Psoas muscle (tissue), 8 donors: ENCODE results near the gene FLRT2. TPM values are rescaled to one million over a fixed set of nuclear protein-coding genes. Genes with fewer than 3 reads are reported as not detected.

Experiments
- ATAC-seq, 4 donors: fragments of 200-7000 bp; cut with Tn5 transposase; one replicate each; pipeline ENCODE4 v1.9.1; 2020; ENCODE audit warnings: moderate library complexity in 3 of 4, mild to moderate bottlenecking in 2 of 4
- DNase-seq, 2 donors: peaks; one replicate each; pipeline ENCODE4 v3.0.0-alpha.2; 2020
- H3K27ac ChIP-seq: fragments of 200-600 bp; one replicate; pipeline ENCODE4 v1.8.0; 2022
- H3K27me3 ChIP-seq, 3 donors: fragments of 200-600 bp in 1 of 3; one replicate each; pipeline versions ENCODE4 v1.6.1 to v1.8.0; 2013 to 2022; ENCODE audit warnings: low read length in 2 of 3, mild to moderate bottlenecking in 2 of 3, moderate library complexity in 1 of 3; ENCODE audit not compliant: insufficient read depth in 3 of 3
- H3K36me3 ChIP-seq, 2 donors: fragments of 200-600 bp in 1 of 2; one replicate each; pipeline versions ENCODE4 v1.6.1 to v1.8.0; 2013 to 2022; ENCODE audit warnings: low read depth in 1 of 2, mild to moderate bottlenecking in 1 of 2, moderate library complexity in 1 of 2; ENCODE audit not compliant: insufficient read depth in 1 of 2
- H3K4me1 ChIP-seq: fragments of 200-600 bp; one replicate; pipeline ENCODE4 v1.8.0; 2022
- H3K4me3 ChIP-seq: fragments of 200-600 bp; one replicate; pipeline ENCODE4 v1.8.0; 2022; ENCODE audit warnings: mild to moderate bottlenecking
- H3K9me3 ChIP-seq: fragments of 200-600 bp; one replicate; pipeline ENCODE4 v1.8.0; 2022
- CTCF ChIP-seq: fragments of 200-600 bp; IDR thresholded peaks from one replicate; pipeline ENCODE4 v1.8.0; 2022; ENCODE audit warnings: antibody characterized with exemption
- WGBS, 3 donors: extraction: QIAGEN DNeasy Blood & Tissue Kit; methylation state at CpG; one replicate each; pipeline versions ENCODE4 v1.1.6 to v1.1.7; 2013; 5-methylcytosine and 5-hydroxymethylcytosine counted together
- intact Hi-C, 2 donors: fragments of 100-400 bp; cut with DNase I; formaldehyde crosslinking; loops; one replicate each; pipeline versions ENCODE4 v1.11.0 to v1.14.2; 2022
- polyA plus RNA-seq, 3 donors: library from polyadenylated mRNA; stranded (reverse); fragments of 200-250 nt; gene quantifications; one replicate each; pipeline ENCODE4 v1.2.3, GENCODE V29; 2013
- total RNA-seq, 4 donors: library from RNA; stranded (reverse); fragmentation: NEBNext Ultra II Directional in 2 of 4; extraction: Animal tissue kit (Norgen Biotek cat#: 25700) in 2 of 4; gene quantifications; one replicate each; pipeline versions ENCODE4 v1.2.1 to v1.2.4, GENCODE V29; 2021 to 2023
- donor health status: healthy with polysubstance abuse.
- donor health status: DM: no; HTN: no; CAD: no; lungs with moderate emphysema.
- donor health status: Bipolar disorder and iron deficiency.
- donor health status: healthy.
- donor health status: DM: yes; HTN: yes; CAD: no.
- donor health status: DM: no; HTN: no; CAD: no.
- donor health status: DM: no; HTN: no; CAD: no.
- donor health status: DM: yes; HTN: yes; CAD: no.

The FLRT2 gene
- total and polyA plus RNA-seq, 7 donors: 1.3 to 10.2 (median 2.4) TPM

GRCh38 chr14:85576218-85576617 lies 46.3 kb downstream of the FLRT2 start:
- H3K4me1 ChIP-seq: peaks cover 15% of the 10 kb centered on the region
- no peak overlapping the region for H3K4me3 ChIP-seq
- H3K27me3 ChIP-seq: no peaks in the 10 kb centered on the region
- no peaks in the 10 kb centered on the region for H3K9me3 ChIP-seq
- H3K27ac ChIP-seq: peak overlapping the region; percentile 76
- intact Hi-C loops: no loop called here
- 33 to 45% (median 35%) methylated on average over 3 of the region's 3 CpGs for WGBS, 3 donors
- H3K36me3 ChIP-seq: no peaks in the 10 kb centered on the region
- TF ChIP-seq CTCF: no peak
- DNase-seq: no peak
- ATAC-seq: no peak

GRCh38 chr14:85576848-85577542 lies 47.1 kb downstream of the FLRT2 start:
- DNase-seq (no peak), ATAC-seq (peak in 3 of 4 donors; percentile 62 to 79 (median 68))
- intact Hi-C loops: no loop called here
- Histone ChIP-seq H3K27ac (peak overlapping the region; percentile 76), H3K4me3 (no peak overlapping the region), H3K4me1 (peaks cover 15% of the 10 kb centered on the region), H3K36me3 (no peaks in the 10 kb centered on the region), H3K9me3 (no peaks in the 10 kb centered on the region), H3K27me3 (no peaks in the 10 kb centered on the region)
- 42 to 53% (median 45%) methylated on average over 5 of the region's 5 CpGs for WGBS, 3 donors
- TF ChIP-seq CTCF: no peak

GRCh38 chr14:85577543-85578114 lies 47.7 kb downstream of the FLRT2 start:
- no peak for DNase-seq
- no peaks in the 10 kb centered on the region for H3K36me3 ChIP-seq
- H3K9me3 ChIP-seq: no peaks in the 10 kb centered on the region
- H3K27ac ChIP-seq: peak overlapping the region; percentile 76
- H3K27me3 ChIP-seq: no peaks in the 10 kb centered on the region
- intact Hi-C loops: no loop called here
- WGBS, 3 donors: 73 to 79% (median 77%) methylated on average over 7 of the region's 7 CpGs
- no peak overlapping the region for H3K4me3 ChIP-seq
- TF ChIP-seq CTCF: no peak
- no peak for ATAC-seq
- H3K4me1 ChIP-seq: peaks cover 15% of the 10 kb centered on the region

- 84 to 90% (median 87%) methylated on average over 8 of the region's 8 CpGs for WGBS, 3 donors
- no peaks in the 10 kb centered on the region for H3K9me3 ChIP-seq
- no peak for ATAC-seq
- DNase-seq: no peak
- TF ChIP-seq CTCF: no peak
- intact Hi-C loops: no loop called here
- H3K36me3 ChIP-seq: no peaks in the 10 kb centered on the region
- no peak overlapping the region for H3K27ac ChIP-seq
- H3K27me3 ChIP-seq: no peaks in the 10 kb centered on the region
- peaks cover 19% of the 10 kb centered on the region for H3K4me1 ChIP-seq
- H3K4me3 ChIP-seq: no peak overlapping the region
Measured at GRCh38 chr14:85578357-85578756, 48.4 kb downstream of the FLRT2 start.
